ENCODE data around the gene TRPM3.

The TRPM3 gene

GRCh38 chr9:70923961-70924360 is 197.5 kb downstream of the TRPM3 start:
- no peak for DNase-seq (ENCODE audit: low read depth)
- no peak overlapping the region for H3K4me3 ChIP-seq (ENCODE audit: low read depth, low read length)
- no peak for TF ChIP-seq CTCF (IDR thresholded peaks at IDR 0.05; ENCODE audit: insufficient read depth, low read depth, low read length, missing control alignments)

- no peak for DNase-seq (ENCODE audit: low read depth)
Observed at GRCh38 chr9:70921136-70921535, 200.3 kb downstream of the TRPM3 start.

GRCh38 chr9:70917277-70917676 is 204.1 kb downstream of the TRPM3 start:
- TF ChIP-seq CTCF (IDR thresholded peaks at IDR 0.05; ENCODE audit: insufficient read depth, low read depth, low read length, missing control alignments), result no peak
- H3K4me3 ChIP-seq (ENCODE audit: low read depth, low read length), result no peak overlapping the region
- no peak for DNase-seq (ENCODE audit: low read depth)

More at GRCh38 chr9:70921136-70921535, 200.3 kb downstream of the TRPM3 start:
- H3K4me3 ChIP-seq (ENCODE audit: low read depth, low read length), result no peak overlapping the region
- TF ChIP-seq CTCF (IDR thresholded peaks at IDR 0.05; ENCODE audit: insufficient read depth, low read depth, low read length, missing control alignments), result no peak

- no peak overlapping the region for H3K4me3 ChIP-seq (ENCODE audit: low read depth, low read length)
- no peak for TF ChIP-seq CTCF (IDR thresholded peaks at IDR 0.05; ENCODE audit: insufficient read depth, low read depth, low read length, missing control alignments)
- DNase-seq (ENCODE audit: low read depth), result no peak
Observed at GRCh38 chr9:70911791-70912190, 209.6 kb downstream of the TRPM3 start.

GRCh38 chr9:70910598-70910997 is 210.8 kb downstream of the TRPM3 start:
- no peak for TF ChIP-seq CTCF (IDR thresholded peaks at IDR 0.05; ENCODE audit: insufficient read depth, low read depth, low read length, missing control alignments)
- no peak for DNase-seq (ENCODE audit: low read depth)
- H3K4me3 ChIP-seq (ENCODE audit: low read depth, low read length), result no peak overlapping the region

- no peak for TF ChIP-seq CTCF (IDR thresholded peaks at IDR 0.05; ENCODE audit: insufficient read depth, low read depth, low read length, missing control alignments)
- no peak for DNase-seq (ENCODE audit: low read depth)
- H3K4me3 ChIP-seq (ENCODE audit: low read depth, low read length), result no peak overlapping the region
Observed at GRCh38 chr9:70902692-70903131, 218.7 kb downstream of the TRPM3 start.

- no peak for TF ChIP-seq CTCF (IDR thresholded peaks at IDR 0.05; ENCODE audit: insufficient read depth, low read depth, low read length, missing control alignments)
- DNase-seq (ENCODE audit: low read depth), result no peak
- no peak overlapping the region for H3K4me3 ChIP-seq (ENCODE audit: low read depth, low read length)
Observed at GRCh38 chr9:70902171-70902570, 219.2 kb downstream of the TRPM3 start.
